Suprapubic skin (tissue), 3 donors: ENCODE measurements around the gene PNP.

ENCODE experiments used
- POLR2AphosphoS5 ChIP-seq, 3 donors: sonication (generic); formaldehyde crosslinking; IDR thresholded peaks; one replicate each; pipeline ENCODE4 v1.6.1; 2017; ENCODE audit warnings: antibody characterized with exemption in 3 of 3
- TF ChIP-seq, protein P1 (sequence below), 2 donors: fragments of 200-600 bp in 1 of 2; fragments of 450-650 bp in 1 of 2; sonication (generic) in 1 of 2; IDR thresholded peaks; one replicate each; pipeline ENCODE4 v1.5.1; 2016 to 2019; ENCODE audit warnings: antibody characterized with exemption in 2 of 2, mild to moderate bottlenecking in 1 of 2, moderate library complexity in 1 of 2

DNA sequence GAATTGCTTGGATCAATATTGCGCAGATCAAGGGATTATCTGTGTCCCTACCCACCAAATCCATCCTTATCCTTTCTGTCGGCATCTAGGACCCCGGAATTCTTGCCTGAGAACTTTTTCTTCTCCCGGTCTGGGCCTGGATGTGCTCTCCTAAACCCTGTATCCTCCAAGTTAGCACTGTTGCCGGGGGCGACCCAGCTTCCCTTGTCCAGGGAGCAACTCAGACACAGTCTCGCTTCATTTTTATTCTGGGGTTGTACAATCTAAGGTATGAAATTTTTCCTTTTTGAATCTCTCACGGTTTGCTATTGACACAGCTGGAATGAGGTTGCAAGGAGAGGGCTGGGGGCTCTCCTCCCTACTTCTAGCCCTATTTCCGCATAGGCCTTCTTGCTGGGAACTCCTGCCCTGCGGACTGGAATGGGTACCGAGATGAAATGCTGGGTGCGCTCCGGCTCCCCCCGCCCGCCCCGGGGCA, 403 bp upstream of the PNP start:
- TF ChIP-seq, protein P1, sequence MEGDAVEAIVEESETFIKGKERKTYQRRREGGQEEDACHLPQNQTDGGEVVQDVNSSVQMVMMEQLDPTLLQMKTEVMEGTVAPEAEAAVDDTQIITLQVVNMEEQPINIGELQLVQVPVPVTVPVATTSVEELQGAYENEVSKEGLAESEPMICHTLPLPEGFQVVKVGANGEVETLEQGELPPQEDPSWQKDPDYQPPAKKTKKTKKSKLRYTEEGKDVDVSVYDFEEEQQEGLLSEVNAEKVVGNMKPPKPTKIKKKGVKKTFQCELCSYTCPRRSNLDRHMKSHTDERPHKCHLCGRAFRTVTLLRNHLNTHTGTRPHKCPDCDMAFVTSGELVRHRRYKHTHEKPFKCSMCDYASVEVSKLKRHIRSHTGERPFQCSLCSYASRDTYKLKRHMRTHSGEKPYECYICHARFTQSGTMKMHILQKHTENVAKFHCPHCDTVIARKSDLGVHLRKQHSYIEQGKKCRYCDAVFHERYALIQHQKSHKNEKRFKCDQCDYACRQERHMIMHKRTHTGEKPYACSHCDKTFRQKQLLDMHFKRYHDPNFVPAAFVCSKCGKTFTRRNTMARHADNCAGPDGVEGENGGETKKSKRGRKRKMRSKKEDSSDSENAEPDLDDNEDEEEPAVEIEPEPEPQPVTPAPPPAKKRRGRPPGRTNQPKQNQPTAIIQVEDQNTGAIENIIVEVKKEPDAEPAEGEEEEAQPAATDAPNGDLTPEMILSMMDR (IDR thresholded peaks at IDR 0.05) = no peak
- TF ChIP-seq POLR2AphosphoS5 (IDR thresholded peaks at IDR 0.05) = no peak
